Right ventricle myocardium superior (tissue), 1 donor: ENCODE measurements around the gene MRM1. TPM values are rescaled to one million over a fixed set of nuclear protein-coding genes. Genes with fewer than 3 reads are reported as not detected.
A peak's percentile ranks its signal among the peaks of the same experiment; 100 is the strongest.
"Not testable (repeated sequence)": the region's sequence is repeated elsewhere in the genome, so short reads cannot be mapped to it uniquely, and the experiment has no call there.

Source experiments
- ATAC-seq: fragments of 200-7000 bp; cut with Tn5 transposase; one replicate; pipeline ENCODE4 v1.9.1; 2020; ENCODE audit warnings: mild to moderate bottlenecking; ENCODE audit not compliant: poor library complexity
- DNase-seq: peaks from one replicate; pipeline ENCODE4 v3.0.0-alpha.2; 2020
- intact Hi-C: fragments of 100-400 bp; cut with DNase I; formaldehyde crosslinking; loops from one replicate; pipeline ENCODE4 v1.11.2; 2022
- total RNA-seq: library from RNA; stranded (reverse); fragmentation: NEBNext Ultra II Directional; extraction: Animal tissue kit (Norgen Biotek cat#: 25700); gene quantifications from one replicate; pipeline ENCODE4 v1.2.1, GENCODE V29; 2021
- donor health status: DM: no; HTN: yes; CAD: no; lungs with severe emphysema.

The MRM1 gene
- total RNA-seq, 1 donor from 2014 or later = 8.3 TPM

DNA sequence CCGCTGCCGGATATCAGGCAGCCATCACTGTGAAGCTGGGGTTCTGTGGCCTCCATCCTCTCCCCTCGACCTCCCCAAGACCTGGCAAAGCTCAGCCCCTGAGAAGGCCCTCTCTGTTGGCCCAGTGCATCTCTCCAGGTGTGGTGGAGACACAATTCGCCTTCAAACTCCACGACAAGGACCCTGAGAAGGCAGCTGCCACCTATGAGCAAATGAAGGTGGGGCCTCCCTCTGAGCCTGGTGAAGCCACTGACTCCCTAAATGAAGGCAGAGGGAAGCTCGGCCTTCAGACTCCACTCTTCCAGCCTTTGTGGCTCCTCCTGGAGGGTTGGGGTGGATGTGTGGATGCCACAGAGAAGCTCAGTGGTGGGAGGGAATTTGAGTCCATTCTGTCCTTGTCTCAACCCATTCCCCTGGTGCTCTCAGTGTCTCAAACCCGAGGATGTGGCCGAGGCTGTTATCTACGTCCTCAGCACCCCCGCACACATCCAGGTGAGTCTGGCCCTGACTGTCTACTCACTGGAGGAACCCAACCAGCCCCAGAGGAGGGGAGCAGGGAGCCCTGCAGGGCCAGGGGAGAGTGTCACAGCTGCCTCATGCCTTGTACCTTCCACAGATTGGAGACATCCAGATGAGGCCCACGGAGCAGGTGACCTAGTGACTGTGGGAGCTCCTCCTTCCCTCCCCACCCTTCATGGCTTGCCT, 1.7 kb upstream of the MRM1 start:
- no peak for ATAC-seq
- intact Hi-C loops = no loop called here
- DNase-seq = no peak

DNA sequence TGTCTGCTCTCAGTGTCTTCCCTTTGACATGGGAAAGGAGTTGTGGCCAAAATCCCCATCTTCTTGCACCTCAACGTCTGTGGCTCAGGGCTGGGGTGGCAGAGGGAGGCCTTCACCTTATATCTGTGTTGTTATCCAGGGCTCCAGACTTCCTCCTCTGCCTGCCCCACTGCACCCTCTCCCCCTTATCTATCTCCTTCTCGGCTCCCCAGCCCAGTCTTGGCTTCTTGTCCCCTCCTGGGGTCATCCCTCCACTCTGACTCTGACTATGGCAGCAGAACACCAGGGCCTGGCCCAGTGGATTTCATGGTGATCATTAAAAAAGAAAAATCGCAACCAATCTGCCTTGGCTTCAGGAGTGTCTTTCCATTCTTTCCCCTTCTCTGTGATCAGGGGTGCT, 918 bp upstream of the MRM1 start:
- DNase-seq = no peak
- ATAC-seq = no peak
- intact Hi-C loops = no loop called here

DNA sequence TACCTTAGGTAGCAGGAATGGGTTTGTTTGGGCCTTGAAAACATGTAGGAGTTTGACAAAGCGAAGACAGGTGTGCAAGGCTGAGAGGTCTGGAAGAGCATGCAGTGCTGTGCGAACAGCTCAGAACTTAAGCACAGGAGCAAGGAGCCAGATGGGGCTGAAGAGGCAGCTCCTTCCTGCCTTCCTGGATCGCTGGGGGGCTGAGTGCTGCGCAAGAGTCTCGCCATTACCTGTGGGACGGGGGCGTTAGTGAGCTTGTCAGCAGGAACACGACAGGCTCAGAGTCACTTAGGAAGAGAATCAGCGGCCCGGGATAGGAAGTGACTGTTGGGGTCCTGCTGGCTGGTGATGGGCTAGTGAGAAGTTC, 464 bp upstream of the MRM1 start:
- DNase-seq (no peak), ATAC-seq (peak; percentile 1)
- intact Hi-C loops = no loop called here

DNA sequence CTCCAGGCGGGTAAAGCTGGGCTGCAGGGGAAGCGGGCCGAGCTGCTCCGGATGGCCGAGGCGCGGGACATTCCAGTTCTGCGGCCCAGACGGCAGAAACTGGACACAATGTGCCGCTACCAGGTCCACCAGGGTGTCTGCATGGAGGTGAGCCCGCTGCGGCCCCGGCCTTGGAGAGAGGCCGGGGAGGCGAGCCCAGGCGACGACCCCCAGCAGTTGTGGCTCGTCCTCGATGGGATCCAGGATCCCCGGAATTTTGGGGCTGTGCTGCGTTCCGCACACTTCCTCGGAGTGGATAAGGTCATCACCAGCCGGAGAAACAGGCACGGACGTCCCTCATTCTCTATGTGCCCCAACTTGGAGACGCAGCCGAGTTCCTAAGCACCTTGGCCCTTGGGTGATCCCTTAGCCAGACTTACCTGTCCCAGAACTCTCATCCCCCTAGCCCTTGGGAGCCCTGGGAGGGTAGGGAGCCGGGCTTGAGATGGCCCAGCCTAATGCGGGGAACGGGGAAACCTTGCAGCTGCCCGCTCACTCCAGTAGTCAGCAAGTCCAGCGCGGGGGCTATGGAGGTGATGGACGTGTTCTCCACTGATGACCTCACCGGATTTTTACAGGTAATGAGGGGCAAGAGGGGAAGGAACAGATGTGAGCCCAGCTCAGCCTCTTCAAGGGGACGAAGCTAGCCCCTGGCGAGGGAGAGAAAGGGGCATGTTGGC, 806 bp downstream of the MRM1 start:
- peak; percentile 12 for ATAC-seq
- DNase-seq = no peak
- intact Hi-C loops = no loop called here

DNA sequence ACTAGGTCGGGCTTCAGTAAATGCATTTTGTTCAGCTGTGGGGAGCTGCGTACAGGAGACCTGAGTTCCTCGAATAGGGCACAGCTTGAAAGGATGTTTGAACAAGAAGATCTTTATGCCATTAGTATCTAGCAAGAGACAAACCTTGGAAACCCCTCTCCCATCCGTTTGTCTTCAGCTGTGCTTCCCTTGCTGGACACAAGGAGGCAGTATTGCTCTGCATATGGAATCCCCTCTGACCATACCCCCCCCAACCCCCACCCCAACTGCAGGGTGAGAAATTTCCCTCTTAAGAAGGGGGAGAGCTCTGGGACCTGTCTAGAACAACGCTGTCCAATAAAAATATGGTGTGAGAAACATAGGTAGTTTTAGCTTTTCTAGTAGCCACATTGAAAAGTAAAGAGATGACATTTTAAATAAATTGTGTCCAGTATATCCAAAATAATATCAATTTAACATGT, 1.6 kb downstream of the MRM1 start:
- intact Hi-C loops = no loop called here
- ATAC-seq (peak; percentile 22), DNase-seq (no peak)

DNA sequence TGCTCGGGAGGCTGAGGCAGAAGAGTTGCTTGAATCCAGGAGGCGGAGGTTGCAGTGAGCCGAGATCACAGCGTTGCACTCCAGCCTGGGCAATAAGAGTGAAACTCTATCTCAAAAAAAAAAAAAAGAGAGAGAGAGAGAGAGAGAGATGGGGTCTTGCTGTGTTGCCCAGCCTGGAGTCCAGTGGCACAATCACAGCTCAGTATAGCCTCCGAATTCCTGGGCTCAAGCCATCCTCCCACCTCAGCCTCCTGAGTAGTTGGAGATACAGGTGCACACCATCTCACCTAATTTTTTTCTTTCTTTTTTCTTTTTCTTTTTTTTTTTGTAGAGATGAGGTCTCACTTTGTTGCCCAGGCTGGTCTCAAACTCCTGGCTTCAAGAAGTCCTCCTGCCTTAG, 3.6 kb downstream of the MRM1 start:
- DNase-seq, intact Hi-C loops, ATAC-seq: not testable (repeated sequence)

DNA sequence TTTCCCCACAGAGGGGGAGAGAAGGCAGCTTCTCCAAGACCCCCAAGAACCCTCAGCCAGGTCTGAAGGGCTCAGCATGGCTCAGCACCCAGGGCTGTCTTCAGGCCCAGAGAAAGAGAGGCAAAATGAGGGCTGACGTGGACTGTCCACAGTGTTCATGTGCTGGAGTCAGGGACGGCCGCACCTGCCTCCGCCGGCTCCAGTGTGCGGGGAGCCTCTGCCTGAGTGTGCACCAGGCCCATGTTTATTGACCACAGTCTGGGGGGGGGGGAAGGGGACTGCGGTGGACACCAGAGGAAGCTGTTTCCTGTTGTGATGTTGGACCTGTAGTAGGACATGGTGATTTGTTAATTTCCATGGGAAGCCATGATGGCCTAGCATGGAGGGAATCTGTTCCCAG, 6.9 kb downstream of the MRM1 start:
- intact Hi-C loops = no loop called here
- ATAC-seq (no peak), DNase-seq (no peak)

DNA sequence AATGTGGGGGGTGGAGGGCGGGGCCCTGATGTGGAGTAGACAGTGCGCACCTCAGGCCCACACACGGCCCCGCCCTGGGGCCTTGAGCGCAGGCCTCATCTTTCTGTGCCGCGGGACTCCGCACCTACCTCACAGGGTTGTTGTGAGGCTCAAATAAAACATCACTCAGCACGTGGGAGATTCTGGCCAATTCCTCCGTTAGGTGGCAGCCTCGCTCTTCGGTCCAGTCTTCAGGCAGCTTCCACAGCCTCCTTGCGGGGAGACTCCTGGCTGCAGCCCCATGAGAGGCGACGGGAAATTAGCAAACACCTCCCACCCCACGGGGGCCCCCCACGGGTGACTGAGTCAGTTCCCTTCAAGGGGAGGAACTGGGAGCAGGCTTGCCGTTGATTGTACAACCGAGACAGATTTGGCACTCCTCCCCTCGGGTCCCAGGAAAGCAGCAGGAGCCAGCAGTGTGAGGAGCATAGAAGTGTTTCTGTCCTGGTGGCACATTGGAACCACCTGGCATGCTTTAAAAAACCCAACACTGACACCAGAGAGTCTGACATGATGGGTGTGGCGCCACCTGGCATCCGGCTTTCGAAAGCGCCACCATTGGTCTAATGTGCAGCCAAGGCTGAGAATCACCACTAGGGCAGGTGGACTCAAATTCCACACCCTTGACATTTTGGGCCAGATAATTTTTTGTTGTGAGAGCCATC, 7.6 kb downstream of the MRM1 start:
- DNase-seq (peak; percentile 55), ATAC-seq (peak; percentile 76)
- intact Hi-C loops = no loop called here

DNA sequence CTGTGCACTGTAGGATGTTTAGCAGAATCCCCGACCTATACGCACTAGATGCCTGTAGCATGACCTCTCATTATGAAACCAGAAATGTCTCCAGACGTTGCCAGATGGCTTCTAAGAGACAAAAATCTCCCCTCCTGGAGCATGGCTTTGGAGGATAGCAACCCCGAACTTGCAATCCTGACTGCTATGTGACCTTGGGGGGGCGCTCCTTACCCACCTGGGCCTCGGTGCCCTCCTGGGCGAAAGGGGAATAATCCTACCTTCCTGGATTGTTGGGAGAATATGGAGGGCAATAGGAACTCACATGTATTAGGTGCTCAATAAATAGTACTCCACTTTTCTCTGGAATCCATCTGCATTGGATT, 8.1 kb downstream of the MRM1 start:
- no peak for ATAC-seq
- intact Hi-C loops = no loop called here
- DNase-seq = no peak

DNA sequence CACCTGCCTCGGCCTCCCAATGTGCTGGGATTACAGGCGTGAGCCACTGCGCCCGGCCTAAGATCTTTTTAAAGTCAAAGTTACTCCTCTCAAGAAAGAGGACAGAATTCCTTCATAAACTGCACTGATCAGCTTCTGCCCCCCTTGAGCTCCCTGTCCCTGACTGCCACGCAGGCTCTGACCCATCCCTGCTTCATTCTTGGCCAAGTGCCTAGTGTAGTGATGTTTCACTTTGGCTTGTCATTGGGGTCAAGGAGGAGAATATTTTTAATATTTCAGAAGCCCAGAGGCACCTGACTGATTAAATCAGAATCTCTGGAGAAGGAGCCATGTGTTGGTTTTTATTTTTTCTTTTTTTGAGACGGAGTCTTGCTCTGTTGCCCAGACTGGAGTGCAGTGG, 9.1 kb downstream of the MRM1 start:
- no peak for ATAC-seq
- intact Hi-C loops = no loop called here
- no peak for DNase-seq

DNA sequence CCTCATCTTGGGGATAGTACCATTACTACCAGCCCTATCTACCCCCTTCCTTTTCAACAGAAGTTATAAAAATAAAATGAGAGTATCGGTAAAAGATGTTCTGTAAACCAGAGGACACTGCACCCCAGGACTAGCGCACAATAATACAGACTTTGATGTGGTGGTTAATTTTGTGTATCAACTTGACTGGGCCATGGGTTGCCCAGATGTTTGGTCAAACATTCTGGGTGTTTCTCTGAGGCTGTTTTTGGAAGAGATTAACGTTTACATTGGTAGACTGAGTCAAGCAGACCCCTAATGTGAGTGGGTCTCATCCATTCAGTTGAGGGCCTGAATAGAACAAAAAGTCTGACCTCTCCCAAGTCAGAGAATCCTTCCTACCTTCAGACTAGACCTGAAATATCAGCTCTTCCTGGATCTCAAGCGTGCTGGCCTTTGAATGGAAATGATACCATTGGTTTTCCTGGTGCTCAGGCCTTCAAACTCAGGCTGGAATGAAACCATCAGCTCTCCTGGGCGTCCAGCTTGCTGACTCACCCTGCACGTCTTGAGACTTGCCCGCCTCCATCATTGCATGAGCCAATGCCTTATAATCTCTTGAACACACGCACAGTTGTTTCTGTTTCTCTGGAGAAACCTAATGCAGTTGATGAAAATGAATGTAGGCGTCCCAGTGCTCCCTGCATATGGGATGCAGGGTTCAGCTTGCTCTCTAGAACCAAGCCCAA, 10.1 kb downstream of the MRM1 start:
- DNase-seq (no peak), ATAC-seq (no peak)
- intact Hi-C loops = no loop called here

DNA sequence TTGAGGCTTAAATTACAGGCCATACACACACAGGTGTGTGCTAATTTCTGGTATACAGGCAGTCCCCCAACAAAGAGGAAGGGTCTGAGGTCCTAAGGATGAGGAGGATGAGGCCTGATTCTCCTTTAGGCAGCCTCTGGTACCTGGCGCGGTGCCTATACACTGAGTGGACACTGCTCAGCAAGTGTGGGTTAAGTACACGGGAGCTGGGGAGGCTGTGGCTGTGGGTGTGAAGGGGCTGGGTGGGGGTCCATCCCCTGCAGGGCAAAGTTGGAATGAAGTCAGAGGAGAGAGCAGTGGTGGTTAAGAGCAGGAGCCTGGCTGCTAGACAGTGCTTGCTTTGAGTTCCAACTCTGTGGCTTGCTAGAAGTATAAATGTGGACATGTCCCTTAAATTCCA, 10.9 kb downstream of the MRM1 start:
- ATAC-seq = no peak
- intact Hi-C loops = no loop called here
- no peak for DNase-seq

DNA sequence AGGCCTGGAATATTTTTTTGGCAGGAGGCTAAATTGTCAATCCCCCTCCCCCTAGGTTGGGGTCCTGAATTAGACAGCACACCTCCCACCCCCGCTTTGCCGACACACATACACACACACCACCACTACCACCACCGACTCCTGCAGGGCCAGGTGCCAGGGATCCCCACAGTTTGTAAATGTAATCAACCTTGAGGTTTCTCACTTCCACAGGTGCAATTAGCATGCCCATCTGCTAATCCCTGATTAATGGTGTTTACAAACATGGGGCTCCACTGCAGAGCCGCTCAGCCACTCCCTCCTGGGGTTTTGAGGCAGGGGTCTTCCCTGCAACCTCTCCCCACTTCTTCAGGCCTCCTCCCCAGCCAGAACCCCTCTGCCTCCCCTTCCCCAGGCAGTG, 11.8 kb downstream of the MRM1 start:
- intact Hi-C loops = no loop called here
- DNase-seq = no peak
- no peak for ATAC-seq

DNA sequence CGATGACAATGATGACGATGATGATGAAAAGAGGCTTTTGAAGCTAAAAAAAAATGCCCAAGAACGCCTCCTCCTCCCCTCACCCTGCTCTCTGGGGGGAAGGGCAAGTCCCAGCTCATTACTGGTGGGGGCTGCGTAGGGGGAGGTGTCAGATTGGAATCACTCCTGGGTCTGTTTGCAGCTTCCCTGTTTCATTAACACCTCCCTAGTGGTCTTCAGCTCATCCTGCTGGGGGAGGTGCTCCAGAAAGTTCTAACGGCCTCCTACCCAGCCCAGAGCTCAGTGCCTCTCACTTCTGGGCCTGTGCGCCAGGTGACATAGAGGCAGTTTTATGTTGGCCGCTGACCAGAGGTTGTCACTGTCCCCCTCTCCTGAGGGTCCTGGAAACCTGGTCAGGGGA, 12.7 kb downstream of the MRM1 start:
- intact Hi-C loops = no loop called here
- ATAC-seq = no peak

DNA sequence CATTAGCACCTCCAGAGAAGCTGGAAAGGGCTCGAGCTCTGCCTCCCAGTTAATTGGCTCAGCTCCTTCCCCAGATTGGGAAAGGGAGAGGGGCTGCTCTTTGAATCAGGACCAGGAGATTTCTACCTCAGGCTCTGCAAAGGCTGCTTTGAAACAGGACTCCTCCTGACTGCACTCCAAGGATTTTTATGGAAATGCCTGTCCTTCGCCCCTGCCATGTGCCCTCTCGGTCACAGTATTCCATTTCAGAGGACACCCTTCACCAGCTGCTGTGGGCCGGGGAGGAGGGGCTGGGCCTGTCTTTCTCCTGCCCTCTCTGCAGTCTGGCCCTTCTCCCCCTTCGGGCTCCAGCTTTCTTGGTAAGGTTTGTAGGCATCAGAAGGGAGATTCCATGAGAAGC, 13.6 kb downstream of the MRM1 start:
- intact Hi-C loops = no loop called here
- ATAC-seq = no peak
- DNase-seq = no peak

More for the DNA sequence above, 12.7 kb downstream of the MRM1 start:
- no peak for DNase-seq

DNA sequence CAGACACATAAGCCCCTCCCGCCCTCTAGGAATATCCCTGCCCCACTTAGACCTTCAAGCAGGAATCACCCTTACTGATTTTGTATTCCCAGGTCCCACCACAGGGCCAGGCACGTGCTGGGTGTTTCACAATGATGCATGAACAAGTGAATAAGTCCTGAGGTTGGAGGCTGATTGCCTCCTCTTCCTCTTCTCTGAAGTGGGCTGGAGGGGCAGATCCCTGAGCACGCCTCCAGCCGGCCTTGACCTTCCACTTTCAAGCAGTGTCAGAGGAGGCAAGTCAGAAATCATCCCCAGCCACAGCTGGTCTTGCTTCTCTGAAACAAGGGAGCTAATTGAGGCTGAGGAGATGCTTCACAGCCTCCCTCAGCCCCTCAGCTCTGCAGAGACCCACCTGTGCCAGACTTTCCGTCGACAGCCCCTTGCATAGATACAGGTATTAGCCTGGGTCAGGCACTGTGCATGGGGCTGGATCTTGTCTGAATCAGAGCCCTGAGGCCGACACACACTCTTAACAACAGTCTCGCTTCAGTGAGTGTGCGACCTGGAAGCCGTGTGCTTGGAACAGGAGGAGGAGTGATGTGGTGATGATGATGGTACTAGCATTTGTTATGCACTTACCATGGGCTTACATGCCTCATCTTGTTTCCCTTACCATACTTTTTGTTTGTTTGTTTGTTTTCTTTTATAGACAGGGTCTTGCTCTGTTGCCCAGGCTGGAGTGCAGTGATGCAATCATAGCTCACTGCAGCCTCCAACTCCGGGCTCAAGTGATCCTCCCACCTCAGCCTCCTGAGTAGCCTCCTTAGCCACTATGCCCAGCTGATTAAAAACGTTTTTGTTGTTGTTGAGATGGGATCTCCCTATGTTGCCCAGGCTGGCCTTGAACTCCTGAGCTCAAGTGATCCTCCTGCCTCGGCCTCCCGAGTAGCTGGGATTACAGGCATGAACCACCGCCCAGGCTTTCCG, 15.0 kb downstream of the MRM1 start:
- DNase-seq = no peak
- intact Hi-C loops = no loop called here

DNA sequence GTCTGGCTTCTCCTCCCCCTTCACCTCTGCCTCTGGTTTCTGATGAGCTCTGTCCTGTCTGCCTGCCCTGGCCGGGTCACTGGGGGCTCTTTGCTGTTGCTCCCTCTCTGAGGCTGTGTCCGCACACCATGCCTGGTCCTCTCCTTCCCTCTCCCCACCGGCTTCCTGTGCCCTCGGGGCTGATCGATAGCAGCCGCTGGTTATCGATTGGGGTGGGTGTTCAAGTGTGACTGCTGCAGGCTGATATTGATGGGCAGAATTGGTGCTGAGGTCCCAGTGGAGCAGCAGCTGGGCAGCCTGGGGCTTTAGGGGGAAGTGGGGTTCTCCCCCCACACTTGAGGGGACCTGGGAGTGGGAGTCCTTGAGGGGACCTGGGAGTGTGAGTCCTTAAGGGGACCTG, 16.4 kb downstream of the MRM1 start:
- ATAC-seq = no peak
- intact Hi-C loops = no loop called here
- DNase-seq = no peak

More for the DNA sequence above, 15.0 kb downstream of the MRM1 start:
- no peak for ATAC-seq

DNA sequence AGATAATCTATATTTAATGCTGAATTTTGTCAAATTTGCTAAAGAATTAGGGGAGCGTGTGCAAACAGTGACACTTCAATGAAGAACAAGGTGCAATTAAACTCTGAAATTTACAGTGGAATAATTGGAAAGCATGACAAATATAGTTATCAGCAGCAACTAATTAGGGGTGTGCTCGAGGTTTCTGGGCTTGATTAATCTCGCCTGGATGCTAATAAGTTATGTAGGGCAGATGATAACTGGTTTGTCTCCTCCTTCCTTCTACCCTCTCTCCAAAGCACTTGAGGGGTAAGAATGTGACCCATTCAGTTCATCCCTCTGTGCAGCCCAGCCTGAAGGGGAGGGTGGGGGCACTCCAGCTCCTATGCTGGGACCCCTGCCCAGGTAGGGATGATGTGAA, 21.9 kb downstream of the MRM1 start:
- ATAC-seq = no peak
- intact Hi-C loops = no loop called here
- DNase-seq = no peak
